Epithelial cell of proximal tubule (primary cell): Measurements from ENCODE around the gene LRRC17. TPM values are rescaled to one million over a fixed set of nuclear protein-coding genes. Genes with fewer than 3 reads are reported as not detected.

Experiments
- DNase-seq: peaks from one replicate; pipeline ENCODE4 v3.0.0-alpha.2; 2011; ENCODE audit warnings: low read depth
- H3K4me3 ChIP-seq: 2 replicates; pipeline ENCODE4 v1.5.1; 2011; ENCODE audit warnings: low read depth, mild to moderate bottlenecking, low read length
- CTCF ChIP-seq: conservative IDR thresholded peaks from 2 replicates; pipeline ENCODE4 v1.5.1; 2012; ENCODE audit warnings: low read depth, mild to moderate bottlenecking, low read length
- total RNA-seq: library from RNA; depleted of rRNA; stranded (reverse); fragments of >200 nt; gene quantifications from 2 replicates; pipeline ENCODE4 v1.2.3, GENCODE V29; 2015

The LRRC17 gene
- total RNA-seq, 1 donor from 2014 or later, result 7.8 TPM

- DNase-seq, result no peak
- TF ChIP-seq CTCF, result no peak
- no peak overlapping the region for H3K4me3 ChIP-seq
Observed at GRCh38 chr7:102978284-102978683, 65.5 kb downstream of the LRRC17 start.

- TF ChIP-seq CTCF, result no peak
- no peak overlapping the region for H3K4me3 ChIP-seq
- DNase-seq, result no peak
Observed at GRCh38 chr7:102979670-102980069, 66.9 kb downstream of the LRRC17 start.

GRCh38 chr7:102981451-102981850 is 68.7 kb downstream of the LRRC17 start:
- DNase-seq, result no peak
- H3K4me3 ChIP-seq, result no peak overlapping the region
- no peak for TF ChIP-seq CTCF

- DNase-seq, result no peak
- H3K4me3 ChIP-seq, result no peak overlapping the region
- TF ChIP-seq CTCF, result no peak
Observed at GRCh38 chr7:102982235-102982634, 69.4 kb downstream of the LRRC17 start.

- DNase-seq, result no peak
- no peak for TF ChIP-seq CTCF
- no peak overlapping the region for H3K4me3 ChIP-seq
Observed at GRCh38 chr7:102983602-102984001, 70.8 kb downstream of the LRRC17 start.

GRCh38 chr7:102985176-102985783 is 72.5 kb downstream of the LRRC17 start:
- H3K4me3 ChIP-seq, result no peak overlapping the region
- no peak for TF ChIP-seq CTCF
- DNase-seq, result no peak

GRCh38 chr7:102988088-102988487 is 75.3 kb downstream of the LRRC17 start:
- H3K4me3 ChIP-seq, result no peak overlapping the region
- no peak for DNase-seq
- no peak for TF ChIP-seq CTCF
